ENCODE data around the gene UBXN4. TPM values are rescaled to one million over a fixed set of nuclear protein-coding genes. Genes with fewer than 3 reads are reported as not detected.
"Not testable (repeated sequence)": the region's sequence is repeated elsewhere in the genome, so short reads cannot be mapped to it uniquely, and the experiment has no call there.

Gene UBXN4
- total RNA-seq, 4 donors from 2014 or later: 60.2 to 102 (median 78.3) TPM

DNA sequence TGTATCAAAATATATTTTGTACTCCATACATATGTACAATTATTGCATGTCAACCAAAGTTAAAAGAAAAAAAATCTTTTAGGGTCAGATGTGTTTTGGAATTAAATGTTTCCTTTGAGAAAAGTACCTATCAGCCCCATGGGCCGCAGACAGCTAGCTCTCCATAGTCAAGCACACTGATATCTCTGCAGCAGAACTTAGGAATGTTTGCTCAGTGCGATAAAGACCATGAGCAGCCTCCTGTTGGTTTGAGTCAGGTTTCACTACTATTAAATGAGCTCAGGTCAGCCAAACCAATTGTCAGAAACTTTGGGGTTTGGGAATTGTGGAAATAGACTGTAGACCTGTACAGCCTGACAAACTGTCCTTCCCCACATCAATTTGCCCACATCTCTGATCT is 61.6 kb downstream of the UBXN4 start:
- H3K9me3 ChIP-seq: peaks cover 0 to 4% (median 0%) of the 10 kb centered on the region in 4 donors
- H3K36me3 ChIP-seq: no peaks in the 10 kb centered on the region
- H3K27me3 ChIP-seq: no peaks in the 10 kb centered on the region
- H3K27ac ChIP-seq: no peak overlapping the region
- H3K4me1 ChIP-seq: no peaks in the 10 kb centered on the region
- TF ChIP-seq POLR2A (IDR thresholded peaks at IDR 0.05): no peak
- TF ChIP-seq, protein P1, sequence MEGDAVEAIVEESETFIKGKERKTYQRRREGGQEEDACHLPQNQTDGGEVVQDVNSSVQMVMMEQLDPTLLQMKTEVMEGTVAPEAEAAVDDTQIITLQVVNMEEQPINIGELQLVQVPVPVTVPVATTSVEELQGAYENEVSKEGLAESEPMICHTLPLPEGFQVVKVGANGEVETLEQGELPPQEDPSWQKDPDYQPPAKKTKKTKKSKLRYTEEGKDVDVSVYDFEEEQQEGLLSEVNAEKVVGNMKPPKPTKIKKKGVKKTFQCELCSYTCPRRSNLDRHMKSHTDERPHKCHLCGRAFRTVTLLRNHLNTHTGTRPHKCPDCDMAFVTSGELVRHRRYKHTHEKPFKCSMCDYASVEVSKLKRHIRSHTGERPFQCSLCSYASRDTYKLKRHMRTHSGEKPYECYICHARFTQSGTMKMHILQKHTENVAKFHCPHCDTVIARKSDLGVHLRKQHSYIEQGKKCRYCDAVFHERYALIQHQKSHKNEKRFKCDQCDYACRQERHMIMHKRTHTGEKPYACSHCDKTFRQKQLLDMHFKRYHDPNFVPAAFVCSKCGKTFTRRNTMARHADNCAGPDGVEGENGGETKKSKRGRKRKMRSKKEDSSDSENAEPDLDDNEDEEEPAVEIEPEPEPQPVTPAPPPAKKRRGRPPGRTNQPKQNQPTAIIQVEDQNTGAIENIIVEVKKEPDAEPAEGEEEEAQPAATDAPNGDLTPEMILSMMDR (IDR thresholded peaks at IDR 0.05): no peak
- no peak overlapping the region for H3K4me3 ChIP-seq
- DNase-seq: no peak

GRCh38 chr2:135807874-135808273 is 66.2 kb downstream of the UBXN4 start:
- not testable (repeated sequence) for H3K27ac ChIP-seq, H3K4me1 ChIP-seq, H3K9me3 ChIP-seq, H3K36me3 ChIP-seq, H3K27me3 ChIP-seq, DNase-seq, H3K4me3 ChIP-seq

DNA sequence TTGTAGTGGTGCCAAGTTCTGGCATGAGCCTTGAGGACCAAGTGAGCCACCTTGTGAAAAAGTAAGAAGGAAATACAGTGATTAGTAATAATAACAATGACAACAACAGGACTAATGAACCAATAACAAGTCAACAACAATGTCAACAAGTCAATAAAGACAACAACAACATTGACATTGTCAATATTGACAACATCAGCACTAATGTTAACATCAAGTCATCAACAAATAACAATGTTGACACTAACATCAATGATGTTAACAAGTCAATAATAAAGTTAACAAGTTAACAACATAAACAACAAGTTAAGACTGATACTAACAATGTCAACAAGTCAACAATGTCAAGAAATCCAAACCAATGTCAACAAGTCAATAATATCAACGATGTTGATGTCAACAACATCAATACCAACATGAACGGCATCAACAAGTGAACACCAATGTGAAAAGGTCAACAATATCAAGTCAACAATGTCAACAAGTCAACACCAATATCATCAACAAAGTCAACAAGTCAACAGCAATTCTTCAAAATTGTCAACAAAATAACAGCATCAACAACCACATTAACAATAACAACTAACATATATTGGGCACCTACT is 71.4 kb downstream of the UBXN4 start:
- Histone ChIP-seq H3K4me1 (no peaks in the 10 kb centered on the region), H3K4me3 (no peak overlapping the region), H3K27me3 (no peaks in the 10 kb centered on the region), H3K36me3 (no peaks in the 10 kb centered on the region), H3K27ac (no peak overlapping the region), H3K9me3 (no peaks in the 10 kb centered on the region)
- TF ChIP-seq, protein P1 (IDR thresholded peaks at IDR 0.05): no peak
- TF ChIP-seq POLR2A (IDR thresholded peaks at IDR 0.05): no peak
- no peak for DNase-seq

DNA sequence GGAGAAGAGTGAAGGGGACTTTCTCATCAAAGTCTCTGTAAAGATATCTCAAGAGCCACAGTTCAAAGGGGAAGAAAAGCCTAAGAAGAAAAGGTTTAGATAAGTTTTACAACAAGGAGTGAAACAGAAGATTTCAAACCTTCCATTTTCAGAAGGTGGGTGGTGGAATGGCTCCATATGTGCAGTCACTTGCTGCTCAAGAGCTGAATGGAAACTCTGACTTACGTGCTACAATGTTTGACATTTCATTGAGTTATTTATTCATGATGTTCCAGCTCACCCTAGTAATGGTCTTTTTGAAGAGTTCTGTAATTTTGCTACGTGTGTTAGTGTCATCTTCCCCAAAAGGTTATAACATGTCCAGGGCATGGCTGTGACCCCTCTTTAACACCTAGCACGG is 73.6 kb downstream of the UBXN4 start:
- DNase-seq: no peak
- TF ChIP-seq, protein P1 (IDR thresholded peaks at IDR 0.05): no peak
- no peak for TF ChIP-seq POLR2A (IDR thresholded peaks at IDR 0.05)
- no peaks in the 10 kb centered on the region for H3K9me3 ChIP-seq
- no peak overlapping the region for H3K4me3 ChIP-seq
- no peaks in the 10 kb centered on the region for H3K36me3 ChIP-seq
- no peaks in the 10 kb centered on the region for H3K27me3 ChIP-seq
- peaks cover 0 to 4% (median 0%) of the 10 kb centered on the region in 4 donors for H3K4me1 ChIP-seq
- H3K27ac ChIP-seq: no peak overlapping the region

DNA sequence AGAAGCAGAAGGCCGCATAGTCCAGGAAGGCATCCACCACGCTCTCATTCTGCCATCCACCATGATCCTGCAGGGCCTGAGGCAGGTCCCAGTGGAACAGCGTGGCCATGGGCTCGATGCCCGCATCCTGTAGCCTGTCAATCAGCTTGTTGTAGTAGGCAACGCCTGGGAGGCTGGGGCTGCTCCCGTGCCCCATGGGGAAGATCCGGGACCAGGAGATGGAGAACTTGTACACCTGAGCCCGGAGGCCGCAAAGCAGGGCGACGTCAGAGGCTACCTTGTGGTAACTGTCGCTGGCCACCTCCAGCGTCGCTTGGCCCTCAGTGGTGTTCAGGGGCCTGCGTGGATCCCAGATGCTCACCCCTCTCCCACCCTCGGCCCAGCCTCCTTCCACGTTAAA is 75.8 kb downstream of the UBXN4 start:
- TF ChIP-seq POLR2A (IDR thresholded peaks at IDR 0.05): no peak
- TF ChIP-seq, protein P1 (IDR thresholded peaks at IDR 0.05): no peak
- H3K27me3 ChIP-seq: no peaks in the 10 kb centered on the region
- no peaks in the 10 kb centered on the region for H3K36me3 ChIP-seq
- no peak overlapping the region for H3K4me3 ChIP-seq
- H3K4me1 ChIP-seq: peaks cover 0 to 7% (median 0%) of the 10 kb centered on the region in 4 donors
- H3K9me3 ChIP-seq: no peaks in the 10 kb centered on the region
- no peak overlapping the region for H3K27ac ChIP-seq
- DNase-seq: no peak

GRCh38 chr2:135817951-135818350 is 76.3 kb downstream of the UBXN4 start:
- peaks cover 0 to 5% (median 0%) of the 10 kb centered on the region in 4 donors for H3K9me3 ChIP-seq
- no peaks in the 10 kb centered on the region for H3K36me3 ChIP-seq
- no peak overlapping the region for H3K4me3 ChIP-seq
- no peak for TF ChIP-seq POLR2A (IDR thresholded peaks at IDR 0.05)
- TF ChIP-seq, protein P1 (IDR thresholded peaks at IDR 0.05): no peak
- DNase-seq: no peak
- H3K27ac ChIP-seq: no peak overlapping the region
- H3K27me3 ChIP-seq: no peaks in the 10 kb centered on the region
- H3K4me1 ChIP-seq: peaks cover 0 to 7% (median 0%) of the 10 kb centered on the region in 4 donors

Measured in Peyer's patch (tissue), 4 donors.